OCI-LY1 (cell line): ENCODE results near the gene ZCCHC3.

Experiments
- H2AFZ ChIP-seq: fragments of 200-600 bp; sonication (generic), shearing (Covaris generic); 2 replicates; pipeline ENCODE4 v1.6.0; 2014; ENCODE audit warnings: antibody characterized with exemption, mild to moderate bottlenecking, low read length
- H3F3A ChIP-seq: fragments of 200-600 bp; sonication (generic), shearing (Covaris generic); 2 replicates; pipeline ENCODE4 v1.6.0; 2014; ENCODE audit warnings: mild to moderate bottlenecking, antibody characterized with exemption, low read length, moderate library complexity; ENCODE audit not compliant: insufficient read depth
- H3K27ac ChIP-seq: fragments of 200-600 bp; sonication (generic); 2 replicates; pipeline ENCODE4 v1.5.1; 2014; ENCODE audit warnings: low read length, mixed run types, mild to moderate bottlenecking, low read depth; ENCODE audit not compliant: poor library complexity, severe bottlenecking
- H3K27me3 ChIP-seq: fragments of 200-600 bp; sonication (generic); 2 replicates; pipeline ENCODE4 v1.6.0; 2014; ENCODE audit warnings: antibody characterized with exemption, mild to moderate bottlenecking, low read length, moderate library complexity; ENCODE audit not compliant: insufficient read depth
- H3K36me3 ChIP-seq: fragments of 200-600 bp; sonication (generic); 2 replicates; pipeline ENCODE4 v1.6.1; 2014; ENCODE audit warnings: mild to moderate bottlenecking, antibody characterized with exemption, low read length, moderate library complexity, mixed read lengths; ENCODE audit not compliant: insufficient read depth
- H3K4me1 ChIP-seq: fragments of 200-600 bp; sonication (generic); 2 replicates; pipeline ENCODE4 v1.5.1; 2014; ENCODE audit warnings: mild to moderate bottlenecking, low read length, moderate library complexity; ENCODE audit not compliant: insufficient read depth, severe bottlenecking
- H3K4me2 ChIP-seq: fragments of 200-600 bp; sonication (generic), shearing (Covaris generic); 2 replicates; pipeline ENCODE4 v1.6.1; 2014; ENCODE audit warnings: low read length
- H3K4me3 ChIP-seq: fragments of 200-600 bp; sonication (generic); 2 replicates; pipeline ENCODE4 v1.5.1; 2014; ENCODE audit warnings: low read length, low read depth, mild to moderate bottlenecking, mixed read lengths; ENCODE audit not compliant: poor library complexity, severe bottlenecking
- H3K79me2 ChIP-seq: fragments of 200-600 bp; shearing (Covaris generic); 2 replicates; pipeline ENCODE4 v1.6.1; 2016; ENCODE audit warnings: mixed run types, low read length, mixed read lengths; ENCODE audit not compliant: insufficient read depth
- H3K9ac ChIP-seq: fragments of 200-600 bp; sonication (generic), shearing (Covaris generic); 2 replicates; pipeline ENCODE4 v1.6.1; 2014; ENCODE audit warnings: mild to moderate bottlenecking, low read length, mixed read lengths
- H3K9me2 ChIP-seq: fragments of 200-600 bp; sonication (generic), shearing (Covaris generic); 2 replicates; pipeline ENCODE4 v1.6.1; 2014; ENCODE audit warnings: low read depth, mild to moderate bottlenecking, low read length, mixed read lengths
- H3K9me3 ChIP-seq: fragments of 200-600 bp; shearing (Covaris generic); 2 replicates; pipeline ENCODE4 v1.6.1; 2014; ENCODE audit warnings: low read length, mixed read lengths
- H4K20me1 ChIP-seq: fragments of 200-600 bp; sonication (generic), shearing (Covaris generic); 2 replicates; pipeline ENCODE4 v1.6.0; 2016; ENCODE audit warnings: mild to moderate bottlenecking, low read length; ENCODE audit not compliant: insufficient read depth
- CTCF ChIP-seq: fragments of 200-600 bp; sonication (generic), shearing (Covaris generic); IDR thresholded peaks from 2 replicates; pipeline ENCODE4 v1.5.1; 2017; ENCODE audit warnings: mild to moderate bottlenecking, antibody characterized with exemption, low read length, moderate library complexity, mixed read lengths
- EZH2 ChIP-seq: fragments of 200-600 bp; sonication (generic), shearing (Covaris generic); IDR thresholded peaks from 2 replicates; pipeline ENCODE4 v1.8.0; 2017; ENCODE audit warnings: borderline replicate concordance, mixed run types, mild to moderate bottlenecking, antibody characterized with exemption, low read length, moderate library complexity, mixed read lengths

The ZCCHC3 gene

GRCh38 chr20:270517-270916, 26.9 kb upstream of the ZCCHC3 start:
- no peaks in the 10 kb centered on the region for H3K79me2 ChIP-seq
- H2AFZ ChIP-seq: no peak overlapping the region
- H3K4me2 ChIP-seq: no peak overlapping the region
- H3K9ac ChIP-seq: no peak overlapping the region
- peaks cover 7% of the 10 kb centered on the region for H3K4me1 ChIP-seq
- no peaks in the 10 kb centered on the region for H3K9me2 ChIP-seq
- no peak overlapping the region for H3K4me3 ChIP-seq
- TF ChIP-seq EZH2 (no peak), CTCF (no peak)
- H3K27me3 ChIP-seq: 0 out of 2 replicates have a peak, but pooled peaks cover 4% of the 10 kb centered on the region
- H3K9me3 ChIP-seq: no peaks in the 10 kb centered on the region
- no peaks in the 10 kb centered on the region; the same call in 1 of the 2 replicates for H3K36me3 ChIP-seq
- H3F3A ChIP-seq: no peaks in the 10 kb centered on the region
- no peaks in the 10 kb centered on the region for H4K20me1 ChIP-seq
- H3K27ac ChIP-seq: no peak overlapping the region

DNA sequence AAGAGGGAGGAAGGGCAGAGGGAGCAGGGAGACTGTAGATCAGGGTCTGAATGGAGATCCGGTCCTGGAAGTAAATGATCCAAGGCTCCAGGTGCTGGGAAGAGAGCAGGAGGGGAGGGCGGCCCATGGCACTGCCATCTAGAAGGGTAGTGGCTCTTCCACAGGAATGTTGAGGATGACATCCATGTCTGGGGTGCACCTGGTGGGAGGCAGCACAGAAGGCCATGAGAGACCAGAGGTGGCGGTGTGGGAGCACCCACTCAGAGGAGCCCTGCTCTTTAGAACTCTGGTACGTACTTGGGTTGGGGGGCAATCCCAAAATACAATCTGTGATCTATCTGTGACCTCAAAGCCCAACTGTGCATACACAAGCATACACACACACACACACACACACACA, 26.3 kb upstream of the ZCCHC3 start:
- Histone ChIP-seq H3K79me2 (no peaks in the 10 kb centered on the region), H2AFZ (no peak overlapping the region), H3K4me2 (no peak overlapping the region), H3K4me1 (peaks cover 7% of the 10 kb centered on the region), H3K9me2 (no peaks in the 10 kb centered on the region), H4K20me1 (no peaks in the 10 kb centered on the region), H3K27ac (no peak overlapping the region), H3F3A (no peaks in the 10 kb centered on the region), H3K4me3 (no peak overlapping the region), H3K27me3 (0 out of 2 replicates have a peak, but pooled peaks cover 4% of the 10 kb centered on the region), H3K9me3 (no peaks in the 10 kb centered on the region), H3K36me3 (no peaks in the 10 kb centered on the region; the same call in 1 of the 2 replicates), H3K9ac (no peak overlapping the region)
- TF ChIP-seq EZH2 (no peak), CTCF (no peak)

GRCh38 chr20:271528-271927, 25.8 kb upstream of the ZCCHC3 start:
- TF ChIP-seq CTCF (no peak), EZH2 (no peak)
- peaks cover 3% of the 10 kb centered on the region for H3K4me1 ChIP-seq
- H3K79me2 ChIP-seq: no peaks in the 10 kb centered on the region
- H3K4me2 ChIP-seq: no peak overlapping the region
- no peaks in the 10 kb centered on the region for H3K9me3 ChIP-seq
- no peak overlapping the region for H3K9ac ChIP-seq
- 0 out of 2 replicates have a peak, but pooled peaks cover 4% of the 10 kb centered on the region for H3K27me3 ChIP-seq
- no peak overlapping the region for H3K4me3 ChIP-seq
- H3K27ac ChIP-seq: no peak overlapping the region
- no peak overlapping the region for H2AFZ ChIP-seq
- no peaks in the 10 kb centered on the region for H3F3A ChIP-seq
- no peaks in the 10 kb centered on the region for H3K9me2 ChIP-seq
- H4K20me1 ChIP-seq: no peaks in the 10 kb centered on the region
- H3K36me3 ChIP-seq: no peaks in the 10 kb centered on the region; the same call in 1 of the 2 replicates
